ENCODE measurements around the gene UGT1A10.

The UGT1A10 gene

DNA sequence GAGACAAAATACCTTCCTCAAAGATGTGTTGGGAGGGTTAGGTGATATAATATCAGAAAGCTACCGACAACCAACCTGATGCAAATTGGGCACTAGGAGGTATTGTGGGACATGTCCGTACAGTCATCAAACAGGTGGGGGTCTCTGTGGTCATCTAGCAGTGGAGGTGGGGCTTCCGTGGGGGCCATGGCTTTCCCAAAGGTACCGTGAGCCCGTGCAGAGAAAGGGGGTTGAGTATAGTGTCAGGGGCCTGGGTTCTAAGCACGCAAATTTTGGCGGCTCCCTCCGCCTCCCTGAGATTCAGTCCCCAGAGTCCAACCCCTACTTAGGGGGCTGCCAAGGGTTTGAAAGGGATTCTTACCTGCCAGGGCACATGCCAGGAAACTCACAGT lies 185.5 kb downstream of the UGT1A10 start:
- TF ChIP-seq POLR2A (IDR thresholded peaks at IDR 0.05; ENCODE audit: low read depth, low read length) (no peak), TAF1 (IDR thresholded peaks at IDR 0.05; ENCODE audit: low read depth, low read length) (no peak), POU2F2 (IDR thresholded peaks at IDR 0.05; ENCODE audit: low read depth, low read length) (no peak), SPI1 (IDR thresholded peaks at IDR 0.05; ENCODE audit: low read depth, low read length) (no peak), PAX5 (IDR thresholded peaks at IDR 0.05; ENCODE audit: insufficient read depth, low read length, severe bottlenecking) (no peak), POLR2AphosphoS5 (IDR thresholded peaks at IDR 0.05; ENCODE audit: low read depth, low read length) (no peak)
- FAIRE-seq, result no peak
- no peak for DNase-seq (ENCODE audit: insufficient read length, low spot score)

DNA sequence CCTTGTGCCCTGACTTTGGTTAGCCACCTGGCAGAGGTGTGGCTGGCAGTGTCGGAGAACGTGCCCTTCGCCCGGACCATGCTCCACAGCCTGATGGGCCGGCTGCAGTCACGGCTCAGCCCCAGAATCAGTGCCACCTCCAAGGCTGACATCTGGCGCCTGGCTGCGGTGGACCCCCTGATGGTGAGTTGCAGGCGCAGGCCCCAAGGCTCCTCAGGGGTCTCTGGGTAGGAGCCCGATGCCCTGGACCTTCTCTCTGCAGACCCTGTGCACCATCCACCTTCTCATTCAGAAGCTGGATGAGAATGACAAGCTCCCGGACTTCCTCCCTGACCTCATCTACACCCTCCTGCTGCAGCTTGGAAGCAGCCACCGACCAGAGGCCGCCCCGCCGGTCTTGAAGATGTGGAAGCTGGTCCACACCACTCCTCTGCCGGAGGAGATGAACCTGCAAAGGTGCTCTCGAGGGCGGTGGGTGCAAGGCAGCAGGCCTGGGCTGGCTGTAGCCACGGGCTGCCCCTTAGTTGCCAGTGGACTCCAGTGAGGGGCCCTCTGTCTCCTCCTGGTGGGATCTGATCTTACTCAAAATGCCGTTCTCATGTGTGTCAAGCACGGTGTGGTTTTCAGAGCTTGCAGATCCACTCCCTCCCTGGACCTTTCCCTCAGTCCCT lies 186.0 kb downstream of the UGT1A10 start:
- no peak for DNase-seq (ENCODE audit: insufficient read length, low spot score)

More for the DNA sequence above, 186.0 kb downstream of the UGT1A10 start:
- TF ChIP-seq POLR2A (IDR thresholded peaks at IDR 0.05; ENCODE audit: low read depth, low read length), result no peak
- no peak for TF ChIP-seq POU2F2 (IDR thresholded peaks at IDR 0.05; ENCODE audit: low read depth, low read length)
- no peak for TF ChIP-seq PAX5 (IDR thresholded peaks at IDR 0.05; ENCODE audit: insufficient read depth, low read length, severe bottlenecking)
- TF ChIP-seq POLR2AphosphoS5 (IDR thresholded peaks at IDR 0.05; ENCODE audit: low read depth, low read length), result no peak
- TF ChIP-seq TAF1 (IDR thresholded peaks at IDR 0.05; ENCODE audit: low read depth, low read length), result no peak
- TF ChIP-seq SPI1 (IDR thresholded peaks at IDR 0.05; ENCODE audit: low read depth, low read length), result no peak
- FAIRE-seq, result no peak
